ENCODE data around the gene CBLN2.

GRCh38 chr18:72542984-72543356, 1.2 kb downstream of the CBLN2 start:
- TF ChIP-seq CTCF (conservative IDR thresholded peaks at IDR 0.05) (no peak), ZFX (IDR thresholded peaks at IDR 0.05) (no peak)
